ENCODE data around the gene MICAL2.
A peak's percentile ranks its signal among the peaks of the same experiment; 100 is the strongest.

The MICAL2 gene

DNA sequence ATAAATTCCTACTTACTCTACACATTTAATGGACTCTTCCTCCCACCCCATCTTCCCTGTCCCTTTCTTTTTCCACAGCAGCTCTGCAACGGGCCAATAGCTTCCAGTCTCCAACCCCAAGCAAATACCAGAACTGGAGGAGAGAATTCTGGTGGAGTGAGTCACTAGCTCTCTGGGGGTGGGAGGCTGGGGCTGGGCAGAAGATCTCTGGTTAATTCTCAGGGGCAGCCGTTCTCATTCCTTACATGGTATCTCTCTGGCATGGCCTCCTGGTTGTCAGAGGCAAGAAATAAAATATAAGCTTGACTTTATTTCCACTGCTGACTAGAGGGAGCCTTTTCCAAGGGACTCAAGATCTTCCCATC, 176.6 kb downstream of the MICAL2 start:
- peak; percentile 31 for DNase-seq (ENCODE audit: low spot score)

DNA sequence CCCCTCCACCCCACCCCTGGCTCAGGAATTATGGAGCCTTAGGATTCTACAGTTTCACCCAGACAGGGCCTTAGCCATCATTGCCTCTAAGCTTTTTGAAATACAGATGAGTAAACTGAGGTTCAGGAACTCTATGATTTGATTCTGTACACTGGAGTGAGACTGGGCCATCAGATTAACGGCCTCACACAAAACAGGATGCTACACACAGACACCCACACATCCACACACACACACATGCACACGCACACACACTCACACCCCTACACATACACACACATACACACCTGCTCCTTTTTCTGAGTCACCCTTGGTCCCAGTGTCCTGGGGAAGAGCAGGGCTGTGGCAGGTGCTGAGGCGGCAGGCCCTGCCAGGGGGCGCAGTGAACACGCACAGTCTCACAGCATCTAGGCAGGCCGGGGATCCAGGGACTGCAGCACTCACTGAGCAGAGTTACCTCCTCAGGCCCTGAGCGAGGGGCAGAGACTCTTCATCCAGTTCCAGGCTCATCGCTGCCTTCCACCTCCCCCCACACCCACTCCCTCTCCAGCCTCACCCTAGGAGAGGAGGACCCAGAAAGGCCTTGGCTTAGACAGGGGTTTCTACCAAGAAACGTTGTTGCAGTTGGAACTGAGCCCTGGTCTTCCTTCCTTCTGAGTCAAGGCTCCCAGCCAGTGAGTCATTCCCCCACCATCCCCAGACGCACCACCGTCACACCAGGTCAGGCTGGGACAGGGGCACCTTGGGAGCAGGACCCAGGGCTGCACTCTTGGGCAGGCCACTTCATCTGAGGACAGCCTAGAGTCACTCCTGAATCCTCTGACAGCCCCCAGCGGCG, 177.2 kb downstream of the MICAL2 start:
- peak; percentile 36 for DNase-seq (ENCODE audit: low spot score)

DNA sequence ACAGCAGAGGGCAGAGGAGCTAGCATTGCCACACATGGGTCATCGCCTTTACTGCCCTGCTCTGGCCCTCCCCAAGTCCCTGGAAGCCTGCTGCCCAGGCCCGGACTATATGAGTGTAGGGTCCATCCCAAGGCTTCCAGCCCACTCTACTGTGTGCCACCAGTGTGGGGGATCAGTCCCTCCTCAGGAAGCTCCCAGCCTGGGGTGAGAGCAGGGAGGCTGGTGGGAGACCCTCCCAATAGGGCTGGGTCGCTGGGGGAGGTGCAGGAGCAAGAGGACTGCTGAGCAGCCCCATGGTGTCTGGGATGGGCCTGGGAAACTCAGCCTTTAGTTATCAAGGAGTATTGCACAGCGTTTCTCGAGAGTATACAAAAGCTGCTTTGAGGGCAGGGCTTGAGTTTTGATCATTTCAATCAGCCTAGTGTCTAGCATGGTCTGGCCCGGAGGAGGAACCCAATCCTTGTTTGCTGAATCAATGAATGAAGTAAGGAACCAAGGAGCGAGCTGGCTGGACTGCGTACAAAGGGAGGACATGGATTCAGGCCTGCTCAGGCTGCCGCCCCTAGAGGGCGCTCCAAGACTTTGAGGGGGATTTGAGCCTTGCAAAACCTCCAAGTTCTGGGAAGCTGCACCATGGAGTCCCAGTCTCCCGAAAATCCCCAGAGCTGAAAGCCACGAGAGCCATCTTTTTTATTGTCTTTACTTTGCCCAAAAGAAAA, 178.0 kb downstream of the MICAL2 start:
- DNase-seq (ENCODE audit: low spot score): peak; percentile 48

DNA sequence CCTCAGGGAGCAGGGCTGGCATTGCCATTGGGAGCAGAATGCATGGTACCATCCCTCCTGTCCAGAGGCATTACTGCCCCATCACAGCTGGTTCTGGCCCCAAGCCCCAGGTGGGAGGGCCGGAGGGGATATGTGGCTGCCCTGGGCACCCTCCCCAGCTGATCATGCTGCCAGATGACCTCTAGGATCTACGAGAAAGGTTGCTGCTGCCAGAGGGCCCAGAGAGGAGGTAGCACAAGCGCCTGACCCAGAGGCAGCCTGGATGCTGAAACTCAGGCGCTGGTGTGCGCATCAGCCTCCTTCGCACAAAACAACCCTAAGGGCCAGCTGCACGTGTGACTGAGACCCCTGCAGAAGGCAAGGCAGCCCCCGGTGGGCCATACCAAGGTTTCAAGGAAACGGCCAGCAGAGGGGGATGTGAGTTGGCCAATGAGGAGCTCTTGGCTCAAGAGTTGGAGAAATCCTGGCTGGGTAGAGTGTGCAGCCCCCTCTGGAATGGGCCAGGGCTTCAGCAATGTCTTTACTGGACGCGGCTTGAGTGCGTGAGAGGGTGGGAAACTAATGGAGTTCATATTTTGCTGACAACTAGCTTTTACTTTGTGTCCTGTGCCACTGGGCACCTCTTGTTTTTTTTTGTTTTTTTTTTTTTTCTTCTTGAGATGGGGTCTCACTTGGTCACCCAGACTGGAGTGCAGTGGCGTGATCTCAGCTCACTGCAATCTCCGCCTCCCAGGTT, 178.7 kb downstream of the MICAL2 start:
- no peak for DNase-seq (ENCODE audit: low spot score)

DNA sequence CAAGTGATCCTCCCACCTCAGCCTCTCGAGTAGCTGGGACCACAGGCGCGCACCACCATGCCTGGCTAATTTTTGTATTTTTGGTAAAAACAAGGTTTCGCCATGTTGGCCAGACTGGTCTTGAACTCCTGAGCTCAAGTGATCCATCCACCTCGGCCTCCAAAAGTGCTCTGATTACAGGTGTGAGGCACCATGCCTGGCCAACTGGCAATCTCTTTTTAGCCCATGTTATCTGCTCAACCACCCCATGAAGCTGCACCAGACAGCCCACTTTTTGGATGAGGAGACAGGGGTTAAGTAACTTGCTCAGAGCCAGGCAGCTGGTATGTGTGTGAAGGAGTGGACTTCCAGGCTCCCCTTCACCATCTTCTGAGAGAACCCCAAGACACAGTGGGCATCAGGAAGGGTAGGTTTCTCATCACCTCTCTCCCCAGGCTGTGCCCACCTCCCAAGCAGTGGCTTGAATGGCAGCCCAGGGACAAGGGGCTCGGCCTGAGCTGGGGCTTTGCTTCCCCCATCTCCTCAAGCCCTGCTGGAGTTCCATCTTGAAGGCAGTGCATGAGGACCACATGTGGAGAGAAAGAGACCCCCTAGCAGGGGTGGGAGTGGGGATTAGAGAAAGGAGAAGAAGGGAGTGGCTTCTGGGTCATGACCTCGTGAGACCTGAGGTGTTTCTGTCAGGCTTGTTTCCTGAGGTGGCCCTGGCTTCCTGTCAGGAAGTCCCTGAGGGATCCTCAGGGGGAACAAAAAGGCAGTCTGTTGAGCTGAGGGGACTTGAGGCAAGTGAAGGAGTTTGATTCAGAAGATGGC, 179.5 kb downstream of the MICAL2 start:
- DNase-seq (ENCODE audit: low spot score): no peak

DNA sequence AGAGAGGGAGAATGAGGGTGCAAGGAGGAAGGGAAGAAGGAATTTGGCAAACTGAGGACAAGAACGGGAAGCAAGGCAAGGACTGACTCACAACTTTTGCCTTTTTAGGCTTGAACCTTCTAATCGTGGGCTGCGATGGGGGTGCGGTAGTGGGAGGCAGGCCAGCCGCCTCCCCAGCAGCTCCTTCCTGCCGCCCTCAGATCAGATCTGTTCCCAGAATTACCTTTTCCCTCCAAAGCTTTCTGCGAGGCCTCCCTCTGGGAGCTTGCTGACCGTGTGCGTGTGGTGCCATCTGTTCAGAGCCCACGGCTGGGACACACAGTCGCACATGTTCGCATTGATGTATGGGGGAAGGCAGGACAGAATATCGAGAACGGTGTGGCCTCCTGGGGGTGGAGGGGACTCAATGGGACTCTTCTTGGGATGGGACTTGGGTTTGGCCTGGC, 180.1 kb downstream of the MICAL2 start:
- DNase-seq (ENCODE audit: low spot score): no peak

GRCh38 chr11:12291313-12291712, 180.9 kb downstream of the MICAL2 start:
- no peak for DNase-seq (ENCODE audit: low spot score)

GRCh38 chr11:12291766-12292165, 181.4 kb downstream of the MICAL2 start:
- DNase-seq (ENCODE audit: low spot score): no peak

DNA sequence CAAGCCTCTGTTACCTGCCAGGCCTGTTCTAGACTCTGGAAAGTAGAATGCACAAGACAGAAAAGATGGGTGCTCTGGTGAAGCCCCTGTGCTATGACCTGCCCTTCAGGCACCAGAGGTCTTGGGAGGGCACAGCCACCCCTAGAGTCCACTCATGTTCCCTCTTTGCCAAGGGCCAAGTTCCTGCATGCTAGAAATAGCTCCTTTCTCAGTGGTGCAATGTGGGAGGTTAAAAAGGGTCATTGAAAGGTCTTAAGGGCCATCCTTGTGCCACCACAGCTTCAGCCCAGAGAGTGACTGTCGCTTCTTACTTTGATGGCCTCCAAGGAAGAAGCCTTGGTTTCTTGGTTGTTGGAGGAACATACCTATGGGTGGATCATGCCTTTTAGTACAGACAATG, 182.4 kb downstream of the MICAL2 start:
- no peak for DNase-seq (ENCODE audit: low spot score)

DNA sequence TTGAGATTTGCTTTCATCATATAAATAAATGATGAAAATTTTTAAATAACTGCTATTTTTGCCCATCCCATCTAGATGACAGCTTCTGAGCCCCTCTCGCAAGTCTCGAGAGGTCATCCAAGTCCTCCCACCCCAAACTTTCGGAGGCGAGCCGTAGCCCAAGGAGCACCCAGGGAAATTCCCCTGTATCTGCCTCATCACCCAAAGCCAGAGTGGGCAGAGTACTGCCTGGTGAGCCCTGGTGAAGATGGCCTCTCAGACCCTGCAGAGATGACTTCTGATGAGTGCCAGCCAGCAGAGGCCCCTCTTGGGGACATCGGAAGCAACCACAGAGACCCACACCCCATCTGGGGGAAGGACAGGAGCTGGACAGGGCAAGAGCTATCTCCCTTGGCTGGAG, 183.1 kb downstream of the MICAL2 start:
- no peak for DNase-seq (ENCODE audit: low spot score)

DNA sequence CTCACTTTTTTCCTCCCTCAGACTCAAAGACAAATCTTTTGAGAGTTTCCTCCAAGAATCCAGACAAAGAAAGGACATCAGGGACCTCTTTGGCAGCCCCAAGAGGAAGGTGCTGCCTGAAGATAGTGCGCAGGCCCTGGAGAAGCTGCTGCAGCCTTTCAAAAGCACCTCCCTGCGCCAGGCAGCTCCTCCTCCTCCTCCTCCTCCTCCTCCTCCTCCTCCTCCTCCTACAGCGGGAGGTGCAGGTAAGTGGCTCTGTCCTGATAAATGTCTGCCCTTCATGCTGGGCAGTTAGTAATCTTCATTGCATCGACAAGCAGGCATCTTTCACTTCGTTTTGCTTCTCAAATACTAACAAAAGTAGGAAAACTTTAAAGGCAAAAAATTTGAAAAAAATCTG, 184.2 kb downstream of the MICAL2 start:
- DNase-seq (ENCODE audit: low spot score): no peak

GRCh38 chr11:12295943-12296342, 185.6 kb downstream of the MICAL2 start:
- no peak for DNase-seq (ENCODE audit: low spot score)

GRCh38 chr11:12298610-12299009, 188.2 kb downstream of the MICAL2 start:
- DNase-seq (ENCODE audit: low spot score): no peak

GRCh38 chr11:12301379-12301778, 191.0 kb downstream of the MICAL2 start:
- no peak for DNase-seq (ENCODE audit: low spot score)

DNA sequence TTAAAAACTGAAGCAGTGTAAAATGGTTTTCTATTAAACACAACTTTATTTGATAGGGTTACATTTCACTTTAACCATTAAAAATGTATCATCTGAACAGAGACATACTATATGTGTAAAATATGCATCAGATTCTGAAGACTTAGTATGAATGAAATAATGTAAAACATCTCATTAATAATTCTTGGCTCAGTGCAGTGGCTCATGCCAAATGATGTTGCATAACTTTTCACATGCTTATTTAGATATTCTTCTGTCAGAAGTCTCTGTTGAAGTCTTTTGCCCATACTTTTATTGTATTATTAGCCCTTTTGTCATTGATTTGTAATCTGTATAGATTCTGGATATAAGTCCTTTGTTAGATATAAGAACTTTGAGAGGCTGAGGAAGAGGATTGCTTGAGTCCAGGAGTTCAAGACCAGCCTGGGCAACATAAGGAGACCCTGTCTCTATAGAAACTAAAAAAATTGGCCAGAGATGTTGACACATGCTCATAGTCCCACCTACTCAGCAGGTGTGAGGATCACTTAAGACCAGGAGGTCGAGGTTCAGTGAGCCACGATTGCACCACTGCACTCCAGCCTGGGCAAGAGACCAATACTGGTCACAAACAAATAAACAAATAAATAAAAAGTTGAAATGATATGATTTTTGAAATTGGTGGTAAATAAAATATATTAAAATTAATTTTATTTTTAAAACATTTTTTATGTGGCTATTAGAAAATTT, 193.2 kb downstream of the MICAL2 start:
- DNase-seq (ENCODE audit: low spot score): no peak

DNA sequence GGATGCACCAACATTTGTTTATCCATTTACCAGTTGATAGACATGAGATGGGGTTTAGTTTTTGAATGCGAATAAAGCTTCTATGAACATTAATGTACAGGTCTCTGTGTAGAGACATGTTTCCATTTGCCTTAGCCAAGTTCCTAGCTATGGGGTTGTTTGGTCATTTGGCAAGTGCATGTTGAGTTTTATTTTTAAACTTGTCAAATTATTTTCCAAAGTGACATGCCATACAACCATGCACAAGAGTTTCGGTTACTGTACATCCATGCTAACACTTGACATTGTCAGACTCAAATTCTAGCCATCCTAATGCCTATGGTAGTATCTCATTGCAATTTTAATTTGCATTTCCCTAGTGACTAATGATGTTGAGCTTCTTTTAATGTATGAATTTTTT, 196.4 kb downstream of the MICAL2 start:
- no peak for DNase-seq (ENCODE audit: low spot score)

- DNase-seq (ENCODE audit: low spot score): no peak
These were observed 201.7 kb downstream of the MICAL2 start for GRCh38 chr11:12312132-12312531.
